Upper lobe of right lung (tissue), 1 donor: Measurements from ENCODE around the gene DPYD. TPM values are rescaled to one million over a fixed set of nuclear protein-coding genes. Genes with fewer than 3 reads are reported as not detected.

Experiments used
- ATAC-seq: fragments of 200-7000 bp; cut with Tn5 transposase; one replicate; pipeline ENCODE4 v1.9.1; 2020; ENCODE audit warnings: mild to moderate bottlenecking, moderate library complexity
- DNase-seq: peaks from one replicate; pipeline ENCODE4 v3.0.0-alpha.2; 2020
- H3K27ac ChIP-seq: fragments of 200-600 bp; one replicate; pipeline ENCODE4 v1.8.0; 2022
- H3K27me3 ChIP-seq: fragments of 200-600 bp; one replicate; pipeline ENCODE4 v1.8.0; 2022; ENCODE audit warnings: mild to moderate bottlenecking
- H3K36me3 ChIP-seq: fragments of 200-600 bp; one replicate; pipeline ENCODE4 v1.8.0; 2022
- H3K4me1 ChIP-seq: fragments of 200-600 bp; one replicate; pipeline ENCODE4 v1.8.0; 2022
- H3K4me3 ChIP-seq: fragments of 200-600 bp; one replicate; pipeline ENCODE4 v1.8.0; 2022; ENCODE audit warnings: mild to moderate bottlenecking
- H3K9me3 ChIP-seq: fragments of 200-600 bp; one replicate; pipeline ENCODE4 v1.8.0; 2022
- intact Hi-C: fragments of 100-400 bp; cut with DNase I; formaldehyde crosslinking; loops from one replicate; pipeline ENCODE4 v1.11.0; 2022
- total RNA-seq: library from RNA; stranded (reverse); fragmentation: NEBNext Ultra II Directional; extraction: Animal tissue kit (Norgen Biotek cat#: 25700); gene quantifications from one replicate; pipeline ENCODE4 v1.2.1, GENCODE V29; 2021
- TF ChIP-seq, protein P1 (sequence below): fragments of 200-600 bp; IDR thresholded peaks from one replicate; pipeline ENCODE4 v1.8.0; 2022; ENCODE audit warnings: antibody characterized with exemption
- donor health status: DM: no; HTN: yes; CAD: no; lungs with severe emphysema.

The DPYD gene
- total RNA-seq, 1 donor from 2014 or later = 82.7 TPM

DNA sequence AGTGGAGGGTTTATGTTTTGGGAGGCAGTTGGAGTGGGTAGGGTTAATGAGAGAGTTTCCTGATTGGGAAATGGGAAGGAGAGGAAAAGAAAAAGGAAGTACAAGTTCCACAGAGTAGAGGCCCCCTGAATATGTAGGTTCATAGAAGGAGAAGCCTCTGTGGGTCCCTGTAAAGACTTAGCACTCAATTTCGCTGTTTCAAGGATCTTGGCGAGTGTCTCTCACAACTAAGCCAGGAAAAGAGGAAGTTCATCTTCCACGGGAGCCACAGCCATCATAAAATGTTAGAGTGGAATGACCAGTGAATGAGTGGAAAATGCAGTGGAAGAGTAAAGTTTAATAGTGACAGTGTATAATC is 17.4 kb upstream of the DPYD start:
- Histone ChIP-seq H3K4me3 (no peak overlapping the region), H3K27ac (no peak overlapping the region), H3K4me1 (no peaks in the 10 kb centered on the region), H3K27me3 (no peaks in the 10 kb centered on the region), H3K36me3 (no peaks in the 10 kb centered on the region), H3K9me3 (no peaks in the 10 kb centered on the region)
- intact Hi-C loops = no loop called here
- TF ChIP-seq, protein P1, sequence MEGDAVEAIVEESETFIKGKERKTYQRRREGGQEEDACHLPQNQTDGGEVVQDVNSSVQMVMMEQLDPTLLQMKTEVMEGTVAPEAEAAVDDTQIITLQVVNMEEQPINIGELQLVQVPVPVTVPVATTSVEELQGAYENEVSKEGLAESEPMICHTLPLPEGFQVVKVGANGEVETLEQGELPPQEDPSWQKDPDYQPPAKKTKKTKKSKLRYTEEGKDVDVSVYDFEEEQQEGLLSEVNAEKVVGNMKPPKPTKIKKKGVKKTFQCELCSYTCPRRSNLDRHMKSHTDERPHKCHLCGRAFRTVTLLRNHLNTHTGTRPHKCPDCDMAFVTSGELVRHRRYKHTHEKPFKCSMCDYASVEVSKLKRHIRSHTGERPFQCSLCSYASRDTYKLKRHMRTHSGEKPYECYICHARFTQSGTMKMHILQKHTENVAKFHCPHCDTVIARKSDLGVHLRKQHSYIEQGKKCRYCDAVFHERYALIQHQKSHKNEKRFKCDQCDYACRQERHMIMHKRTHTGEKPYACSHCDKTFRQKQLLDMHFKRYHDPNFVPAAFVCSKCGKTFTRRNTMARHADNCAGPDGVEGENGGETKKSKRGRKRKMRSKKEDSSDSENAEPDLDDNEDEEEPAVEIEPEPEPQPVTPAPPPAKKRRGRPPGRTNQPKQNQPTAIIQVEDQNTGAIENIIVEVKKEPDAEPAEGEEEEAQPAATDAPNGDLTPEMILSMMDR = no peak
- ATAC-seq = peak; percentile 45
- no peak for DNase-seq

DNA sequence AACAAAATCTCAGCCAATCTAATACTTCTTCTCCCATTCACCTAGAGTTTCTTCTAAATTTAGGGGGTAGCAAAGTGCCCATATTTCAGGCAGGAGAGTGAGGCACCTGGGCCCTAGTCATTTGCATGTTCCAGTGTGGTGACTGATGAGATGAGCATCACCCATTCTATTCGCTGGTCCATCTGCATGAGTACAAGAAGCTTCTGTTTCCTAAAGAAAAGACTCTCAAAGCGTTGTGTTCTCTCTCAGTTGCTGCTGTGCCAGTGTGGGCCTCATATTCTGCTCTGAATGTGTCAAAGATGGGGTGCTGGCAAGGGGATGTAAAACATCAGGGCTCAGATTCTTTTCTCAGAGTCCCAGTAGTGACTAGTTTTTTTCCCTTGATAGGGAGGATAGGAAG is 16.1 kb upstream of the DPYD start:
- no peak for ATAC-seq
- H3K27ac ChIP-seq = no peak overlapping the region
- DNase-seq = no peak
- H3K4me1 ChIP-seq = no peaks in the 10 kb centered on the region
- no peak overlapping the region for H3K4me3 ChIP-seq
- H3K9me3 ChIP-seq = no peaks in the 10 kb centered on the region
- intact Hi-C loops = no loop called here
- H3K36me3 ChIP-seq = no peaks in the 10 kb centered on the region
- H3K27me3 ChIP-seq = no peaks in the 10 kb centered on the region
- TF ChIP-seq, protein P1 = no peak

DNA sequence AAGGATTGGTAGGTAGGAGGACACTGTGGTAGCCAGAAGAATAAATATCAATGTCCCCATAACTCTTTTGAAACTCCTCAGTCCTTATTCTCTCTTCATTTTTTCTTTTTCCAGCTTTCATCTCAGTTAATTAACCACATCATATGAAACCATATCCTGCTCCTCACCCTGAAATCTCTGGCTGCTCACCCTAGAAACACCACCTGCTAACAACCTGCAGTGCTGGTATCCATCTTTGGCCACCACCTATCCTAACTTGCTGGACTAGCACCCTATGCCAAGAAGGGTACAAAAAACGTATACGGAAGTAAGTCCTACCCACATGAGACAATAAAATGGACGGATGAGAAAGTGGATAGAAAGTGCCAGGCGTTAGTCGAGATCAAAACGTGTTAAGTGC is 13.7 kb upstream of the DPYD start:
- TF ChIP-seq, protein P1 = no peak
- ATAC-seq (no peak), DNase-seq (no peak)
- no peaks in the 10 kb centered on the region for H3K27me3 ChIP-seq
- H3K4me1 ChIP-seq = no peaks in the 10 kb centered on the region
- no peaks in the 10 kb centered on the region for H3K36me3 ChIP-seq
- intact Hi-C loops = no loop called here
- H3K4me3 ChIP-seq = no peak overlapping the region
- H3K9me3 ChIP-seq = no peaks in the 10 kb centered on the region
- H3K27ac ChIP-seq = no peak overlapping the region

DNA sequence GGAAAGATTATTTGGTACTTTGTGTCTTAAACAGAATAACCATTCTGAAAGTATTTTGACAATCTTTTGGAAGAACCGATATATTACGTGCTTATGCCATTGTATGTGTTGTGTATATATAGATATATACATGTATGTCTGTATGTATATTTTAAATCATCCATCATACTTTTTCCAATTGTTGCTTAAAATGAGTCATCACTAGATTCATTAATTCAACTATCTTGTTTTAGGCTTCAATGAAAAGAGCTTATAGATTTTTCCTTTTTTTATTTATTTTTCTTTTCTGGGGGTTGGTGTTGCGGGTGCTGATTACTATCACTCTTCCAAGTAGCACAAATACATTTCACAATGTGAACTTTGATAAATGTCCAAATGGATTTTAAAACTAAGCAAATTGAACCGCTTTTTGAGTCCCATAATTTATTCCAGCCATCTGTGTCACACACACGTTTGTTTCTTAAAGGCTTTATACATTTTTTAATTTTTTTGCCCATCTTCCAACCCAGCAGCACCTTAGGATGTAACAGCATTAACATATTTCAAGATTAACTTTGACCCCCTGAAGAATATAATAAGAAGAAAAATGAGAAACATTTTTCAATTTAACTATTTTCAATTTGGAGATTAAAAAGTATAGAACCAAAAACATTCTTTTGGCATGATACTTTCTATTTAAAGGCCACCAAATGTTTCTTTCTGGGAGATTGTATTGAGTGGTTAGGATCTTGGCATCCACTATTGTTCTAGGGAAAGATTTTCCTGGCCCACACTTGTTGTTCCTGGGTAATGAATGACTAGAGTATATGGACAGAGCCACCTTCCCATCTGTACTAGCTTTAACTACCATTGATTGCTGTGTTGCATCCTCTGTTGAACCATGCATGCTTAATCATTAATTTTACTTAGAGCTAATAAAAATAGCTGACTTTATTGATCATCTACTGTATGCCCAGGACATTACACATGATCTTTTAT is 9.3 kb upstream of the DPYD start:
- Histone ChIP-seq H3K36me3 (no peaks in the 10 kb centered on the region), H3K4me1 (no peaks in the 10 kb centered on the region), H3K27ac (no peak overlapping the region), H3K4me3 (no peak overlapping the region), H3K27me3 (no peaks in the 10 kb centered on the region), H3K9me3 (no peaks in the 10 kb centered on the region)
- ATAC-seq (no peak), DNase-seq (no peak)
- intact Hi-C loops = no loop called here
- TF ChIP-seq, protein P1 = no peak

DNA sequence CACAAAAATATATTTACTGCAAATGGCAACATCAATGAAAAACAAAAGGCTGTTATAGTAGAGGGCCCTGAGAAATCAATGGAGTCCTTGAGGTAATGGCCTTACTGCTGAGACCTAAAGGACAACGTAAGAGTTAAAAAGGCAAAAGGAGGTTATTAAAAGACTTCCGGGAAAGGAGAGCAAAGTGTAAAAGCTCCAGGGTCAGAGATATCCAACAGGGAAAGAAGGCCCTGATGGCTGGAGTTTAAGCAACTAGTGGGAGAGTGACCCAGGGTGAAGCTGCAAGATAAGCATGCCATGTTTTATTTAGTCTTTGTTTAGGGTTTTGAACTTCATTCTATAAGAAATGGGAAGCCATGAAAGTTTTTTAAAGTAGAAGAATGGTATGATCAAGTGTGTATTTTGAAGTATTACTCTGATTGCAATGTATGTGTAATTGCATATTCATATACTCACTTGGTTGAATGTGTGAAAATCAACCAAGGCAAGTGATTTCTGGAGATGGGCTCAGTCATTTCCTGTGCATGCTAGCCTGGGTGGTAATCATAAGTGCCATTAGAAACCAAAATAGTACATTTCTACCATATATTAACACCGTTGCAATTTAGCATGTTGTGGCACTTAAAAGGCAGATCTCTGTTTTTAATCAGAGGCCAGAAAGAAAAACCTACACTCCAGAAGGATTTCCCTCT is 5.3 kb upstream of the DPYD start:
- intact Hi-C loops = no loop called here
- H3K4me3 ChIP-seq = no peak overlapping the region
- H3K27ac ChIP-seq = no peak overlapping the region
- no peak for ATAC-seq
- no peak for DNase-seq
- no peaks in the 10 kb centered on the region for H3K9me3 ChIP-seq
- TF ChIP-seq, protein P1 = no peak
- H3K27me3 ChIP-seq = no peaks in the 10 kb centered on the region
- H3K36me3 ChIP-seq = no peaks in the 10 kb centered on the region
- H3K4me1 ChIP-seq = no peaks in the 10 kb centered on the region
